ENCODE results near the gene CNN2.
A peak's percentile ranks its signal among the peaks of the same experiment; 100 is the strongest.

CNN2 gene

DNA sequence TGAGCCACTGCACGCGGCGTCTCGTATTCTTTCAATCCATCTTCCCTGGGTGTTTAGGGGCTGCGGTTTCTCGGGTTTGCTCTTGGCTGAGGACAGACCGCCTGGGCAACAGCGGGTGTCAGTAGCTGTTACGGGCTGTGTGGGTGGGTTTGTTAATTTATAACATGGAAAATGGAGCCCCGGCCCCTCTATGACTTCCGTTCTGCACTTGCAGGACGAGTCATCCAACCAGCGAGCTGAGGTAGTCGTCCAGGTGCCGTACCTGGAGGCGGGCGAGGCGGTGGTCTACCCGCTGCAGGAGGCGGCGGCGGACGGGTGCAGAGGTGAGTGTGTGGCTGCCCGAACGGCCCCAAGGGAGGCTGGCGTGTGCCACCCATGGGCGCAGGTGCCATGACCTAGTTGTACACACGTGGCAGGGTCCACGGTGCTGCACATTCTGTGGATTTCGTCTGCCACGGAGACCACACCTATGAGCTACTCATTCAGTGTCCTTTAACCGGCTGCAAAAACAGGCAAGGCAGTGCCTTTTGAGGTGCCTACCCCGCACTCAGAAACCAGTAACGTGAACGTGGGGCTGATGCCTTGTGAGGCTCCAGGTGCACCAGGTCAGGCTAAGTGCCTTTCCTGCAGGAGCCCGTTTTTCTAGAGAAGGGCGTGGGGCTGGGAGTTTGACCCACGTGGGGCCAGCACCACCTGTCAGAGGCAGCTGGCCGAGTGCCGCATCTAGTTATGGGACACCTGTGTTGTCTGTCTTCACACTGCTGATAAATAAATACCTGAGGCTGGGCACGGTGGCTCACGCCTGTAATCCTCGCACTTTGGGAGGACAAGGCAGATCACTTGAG lies 57.8 kb downstream of the CNN2 start:
- DNase-seq = no peak

GRCh38 chr19:1085053-1085658 lies 58.7 kb downstream of the CNN2 start:
- no peak for DNase-seq

DNA sequence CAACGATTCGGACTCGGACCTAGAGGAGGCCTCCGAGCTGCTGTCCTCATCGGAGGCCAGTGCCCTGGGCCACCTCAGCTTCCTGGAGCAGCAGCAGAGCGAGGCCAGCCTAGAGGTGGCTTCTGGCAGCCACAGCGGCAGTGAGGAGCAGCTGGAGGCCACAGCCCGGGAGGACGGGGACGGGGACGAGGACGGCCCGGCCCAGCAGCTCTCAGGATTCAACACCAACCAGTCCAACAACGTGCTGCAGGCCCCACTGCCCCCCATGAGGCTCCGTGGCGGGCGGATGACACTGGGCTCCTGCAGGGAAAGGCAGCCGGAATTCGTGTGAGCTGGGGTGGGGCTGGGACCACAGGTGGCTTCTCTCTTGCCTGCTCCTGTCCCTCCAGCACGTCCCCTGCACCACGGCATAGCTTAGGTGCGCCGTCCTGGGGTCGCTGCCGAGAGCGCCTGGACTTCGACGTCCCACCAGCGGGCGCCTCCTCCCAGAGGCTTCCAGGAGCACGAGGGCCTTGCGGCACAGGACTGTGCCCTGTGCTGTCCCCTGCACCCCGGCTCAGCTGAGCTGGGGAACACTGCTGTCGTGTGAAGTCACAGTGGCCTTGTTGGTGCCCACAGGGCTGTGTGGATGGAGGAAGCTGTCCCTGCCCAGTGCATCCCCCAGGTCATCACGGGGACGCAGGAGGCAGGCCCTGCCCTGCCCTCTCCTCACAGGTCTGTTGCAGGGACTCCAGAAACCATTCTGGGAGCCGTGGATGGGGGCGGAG lies 59.5 kb downstream of the CNN2 start:
- no peak for DNase-seq

GRCh38 chr19:1086613-1087012 lies 60.2 kb downstream of the CNN2 start:
- no peak for DNase-seq

DNA sequence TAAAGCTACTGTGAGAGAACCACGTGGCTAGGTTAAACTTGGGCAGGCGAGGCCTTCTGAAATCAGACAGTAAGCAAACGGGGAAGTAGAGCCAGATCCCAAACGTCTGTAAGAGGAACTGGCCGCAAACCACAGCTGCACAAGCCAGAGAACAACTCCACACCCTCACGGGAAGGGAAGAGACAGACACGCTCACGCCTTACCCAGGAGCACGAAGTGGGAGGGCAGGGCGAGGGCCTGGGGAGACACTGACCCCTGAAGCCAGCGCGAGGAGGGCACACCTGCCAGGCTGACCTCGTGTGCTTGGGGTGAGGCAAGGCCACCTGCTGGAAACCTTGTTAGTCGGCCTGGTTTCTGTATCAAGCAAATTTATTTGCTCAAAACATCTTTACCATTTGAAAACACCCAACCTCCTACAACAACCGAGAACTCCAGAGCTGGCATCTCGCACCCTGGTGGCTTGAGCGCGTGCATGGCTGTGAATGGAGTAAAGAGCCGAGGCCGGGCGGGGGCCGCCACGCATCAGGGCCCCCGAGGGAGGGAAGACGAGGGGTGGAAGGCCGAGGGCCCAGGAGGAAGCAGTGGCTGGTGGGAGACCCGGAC lies 61.5 kb downstream of the CNN2 start:
- DNase-seq = peak; percentile 54 to 82

- DNase-seq = no peak
Measured at GRCh38 chr19:1088416-1089010, 62.1 kb downstream of the CNN2 start.
